Suprapubic skin (tissue), 4 donors: ENCODE data around the gene S1PR4. TPM values are rescaled to one million over a fixed set of nuclear protein-coding genes. Genes with fewer than 3 reads are reported as not detected.

Experiments used
- DNase-seq, 2 donors: peaks; one replicate each; pipeline ENCODE4 v3.0.0-alpha.2; 2019; ENCODE audit warnings: low spot score in 2 of 2
- H3K27ac ChIP-seq: fragments of 200-600 bp; sonication (generic); one replicate; pipeline ENCODE4 v1.5.1; 2019
- H3K27me3 ChIP-seq: fragments of 200-600 bp; sonication (generic); one replicate; pipeline ENCODE4 v1.5.1; 2019
- H3K36me3 ChIP-seq: fragments of 200-600 bp; sonication (generic); one replicate; pipeline ENCODE4 v1.5.1; 2019
- H3K4me1 ChIP-seq: fragments of 200-600 bp; sonication (generic); one replicate; pipeline ENCODE4 v1.5.1; 2019
- H3K4me3 ChIP-seq: fragments of 200-600 bp; sonication (generic); one replicate; pipeline ENCODE4 v1.5.1; 2019; ENCODE audit warnings: mild to moderate bottlenecking
- H3K9me3 ChIP-seq: fragments of 200-600 bp; sonication (generic); one replicate; pipeline ENCODE4 v1.5.1; 2019
- EP300 ChIP-seq: sonication (generic); formaldehyde crosslinking; IDR thresholded peaks from one replicate; pipeline ENCODE4 v1.6.1; 2017; ENCODE audit warnings: antibody characterized with exemption
- POLR2A ChIP-seq, 2 donors: fragments of 450-650 bp; IDR thresholded peaks; one replicate each; pipeline ENCODE4 v1.6.1; 2017; ENCODE audit warnings: antibody characterized with exemption in 2 of 2, mild to moderate bottlenecking in 2 of 2, moderate library complexity in 2 of 2
- POLR2AphosphoS5 ChIP-seq, 3 donors: sonication (generic); formaldehyde crosslinking; IDR thresholded peaks; one replicate each; pipeline ENCODE4 v1.6.1; 2017; ENCODE audit warnings: antibody characterized with exemption in 3 of 3
- WGBS: methylation state at CpG from one replicate; pipeline ENCODE4 v1.1.5; 2018; 5-methylcytosine and 5-hydroxymethylcytosine counted together
- total RNA-seq, 4 donors: library from RNA; depleted of rRNA; stranded (reverse); fragments of >200 nt; gene quantifications; one replicate each; pipeline ENCODE4 v1.1.0, GENCODE V29; 2016
- TF ChIP-seq, protein P1 (sequence below), 2 donors: fragments of 200-600 bp in 1 of 2; fragments of 450-650 bp in 1 of 2; sonication (generic) in 1 of 2; IDR thresholded peaks; one replicate each; pipeline ENCODE4 v1.5.1; 2016 to 2019; ENCODE audit warnings: antibody characterized with exemption in 2 of 2, mild to moderate bottlenecking in 1 of 2, moderate library complexity in 1 of 2

S1PR4 gene
- total RNA-seq, 4 donors from 2014 or later = 0.42 to 2.5 (median 1.9) TPM

DNA sequence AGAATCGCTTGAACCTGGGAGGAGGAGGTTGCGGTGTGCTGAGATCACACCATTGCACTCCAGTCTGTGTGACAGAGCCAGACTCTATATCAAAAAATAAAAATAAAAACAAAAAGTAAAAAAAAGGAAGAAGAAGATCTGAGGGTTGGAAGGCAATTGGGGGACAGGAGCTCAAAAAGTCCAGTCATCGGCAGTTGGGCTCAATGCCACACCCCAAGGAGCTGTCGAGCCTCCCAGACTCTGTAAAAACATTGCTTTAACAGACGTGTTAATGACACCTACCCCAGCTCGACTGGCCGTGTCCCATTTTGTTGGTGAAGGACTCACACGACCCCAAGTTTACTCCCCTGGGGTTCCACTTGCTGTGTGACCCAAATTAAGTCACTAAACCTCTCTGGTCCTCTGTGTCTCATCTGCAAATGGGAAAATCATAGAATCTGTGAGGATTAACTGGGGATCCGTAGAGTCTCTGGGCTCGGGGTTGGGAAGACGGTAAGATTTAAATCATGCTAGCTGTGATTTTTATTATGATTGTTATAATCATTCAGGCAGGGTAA is 35.7 kb upstream of the S1PR4 start:
- WGBS = 70% methylated on average over 11 of the region's 11 CpGs
- Histone ChIP-seq H3K9me3 (no peaks in the 10 kb centered on the region), H3K27me3 (no peaks in the 10 kb centered on the region), H3K36me3 (no peaks in the 10 kb centered on the region), H3K4me1 (peaks cover 27% of the 10 kb centered on the region), H3K4me3 (no peak overlapping the region), H3K27ac (peak overlapping the region; percentile 83)
- no peak for DNase-seq
- no peak for TF ChIP-seq EP300
- no peak for TF ChIP-seq POLR2A (IDR thresholded peaks at IDR 0.05)
- no peak for TF ChIP-seq POLR2AphosphoS5 (IDR thresholded peaks at IDR 0.05)
- TF ChIP-seq, protein P1, sequence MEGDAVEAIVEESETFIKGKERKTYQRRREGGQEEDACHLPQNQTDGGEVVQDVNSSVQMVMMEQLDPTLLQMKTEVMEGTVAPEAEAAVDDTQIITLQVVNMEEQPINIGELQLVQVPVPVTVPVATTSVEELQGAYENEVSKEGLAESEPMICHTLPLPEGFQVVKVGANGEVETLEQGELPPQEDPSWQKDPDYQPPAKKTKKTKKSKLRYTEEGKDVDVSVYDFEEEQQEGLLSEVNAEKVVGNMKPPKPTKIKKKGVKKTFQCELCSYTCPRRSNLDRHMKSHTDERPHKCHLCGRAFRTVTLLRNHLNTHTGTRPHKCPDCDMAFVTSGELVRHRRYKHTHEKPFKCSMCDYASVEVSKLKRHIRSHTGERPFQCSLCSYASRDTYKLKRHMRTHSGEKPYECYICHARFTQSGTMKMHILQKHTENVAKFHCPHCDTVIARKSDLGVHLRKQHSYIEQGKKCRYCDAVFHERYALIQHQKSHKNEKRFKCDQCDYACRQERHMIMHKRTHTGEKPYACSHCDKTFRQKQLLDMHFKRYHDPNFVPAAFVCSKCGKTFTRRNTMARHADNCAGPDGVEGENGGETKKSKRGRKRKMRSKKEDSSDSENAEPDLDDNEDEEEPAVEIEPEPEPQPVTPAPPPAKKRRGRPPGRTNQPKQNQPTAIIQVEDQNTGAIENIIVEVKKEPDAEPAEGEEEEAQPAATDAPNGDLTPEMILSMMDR (IDR thresholded peaks at IDR 0.05) = no peak

DNA sequence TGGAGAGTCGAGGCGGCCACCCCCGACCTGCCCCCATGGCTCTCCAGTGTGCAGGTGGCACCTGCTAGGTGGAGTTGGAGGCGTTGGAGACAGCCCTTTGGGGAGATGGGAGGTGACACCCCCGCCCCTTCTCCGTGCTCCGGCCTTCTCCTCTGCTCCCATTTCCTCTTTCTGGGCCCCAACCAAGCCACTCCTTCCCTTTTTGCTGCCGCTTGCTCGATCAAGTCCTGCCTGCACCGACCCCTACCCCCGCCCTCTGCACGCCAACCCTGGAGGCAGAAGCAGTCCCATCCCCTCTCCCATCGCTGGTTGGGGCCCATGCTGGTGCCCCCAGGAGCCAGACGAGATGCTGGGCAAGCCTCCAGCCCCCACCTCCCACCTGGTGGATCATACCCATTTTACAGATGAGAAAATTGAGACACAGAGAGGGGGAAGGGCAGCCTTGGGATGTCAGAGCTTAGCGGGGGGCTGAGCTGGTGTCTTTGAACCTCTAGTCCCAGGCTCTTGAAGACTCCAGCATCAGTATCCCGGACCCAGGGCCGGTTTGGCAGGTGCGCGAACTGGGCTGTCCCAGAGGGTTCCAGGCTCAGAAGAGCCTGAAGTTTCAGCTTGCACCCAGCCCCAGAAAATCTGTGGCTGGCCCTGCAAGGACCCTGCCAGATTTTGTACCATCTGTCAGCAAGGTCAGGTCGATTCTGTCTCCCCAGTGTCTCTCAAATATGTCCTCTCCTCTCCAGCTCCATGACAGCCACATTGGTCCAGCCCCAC is 32.5 kb upstream of the S1PR4 start:
- H3K4me3 ChIP-seq = no peak overlapping the region
- H3K9me3 ChIP-seq = no peaks in the 10 kb centered on the region
- H3K36me3 ChIP-seq = peaks cover 12% of the 10 kb centered on the region
- no peak overlapping the region for H3K27ac ChIP-seq
- peak in 1 of 2 donors; percentile 66 for DNase-seq
- H3K27me3 ChIP-seq = no peaks in the 10 kb centered on the region
- H3K4me1 ChIP-seq = peaks cover 20% of the 10 kb centered on the region
- TF ChIP-seq EP300 (no peak), POLR2A (IDR thresholded peaks at IDR 0.05) (no peak), POLR2AphosphoS5 (IDR thresholded peaks at IDR 0.05) (no peak)
- TF ChIP-seq, protein P1 (IDR thresholded peaks at IDR 0.05) = no peak
- 68% methylated on average over 11 of the region's 20 CpGs for WGBS

DNA sequence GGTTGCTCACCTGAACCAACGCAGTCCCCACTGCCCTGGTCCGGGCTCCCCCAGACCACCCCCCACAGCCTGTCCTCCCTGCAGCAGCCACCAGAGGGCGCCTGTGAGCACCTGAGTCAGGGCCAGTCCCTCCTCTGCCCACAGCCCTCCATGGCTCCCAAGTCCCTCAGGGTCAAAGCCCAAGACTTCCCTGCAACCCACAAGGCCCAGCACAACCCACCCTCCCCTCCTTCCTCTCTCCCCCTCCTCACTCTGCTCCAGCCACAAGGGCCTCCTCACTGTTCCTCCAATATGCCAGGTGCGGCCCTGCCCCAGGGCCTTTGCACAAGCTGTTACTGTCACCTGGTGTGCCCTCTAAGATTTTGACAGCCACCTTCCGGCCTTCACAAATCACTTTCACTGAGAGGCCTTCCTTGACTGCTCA is 31.9 kb upstream of the S1PR4 start:
- Histone ChIP-seq H3K27me3 (no peaks in the 10 kb centered on the region), H3K4me3 (no peak overlapping the region), H3K36me3 (peaks cover 18% of the 10 kb centered on the region), H3K9me3 (no peaks in the 10 kb centered on the region), H3K27ac (no peak overlapping the region), H3K4me1 (peaks cover 15% of the 10 kb centered on the region)
- 64% methylated on average over 5 of the region's 5 CpGs for WGBS
- peak in 1 of 2 donors; percentile 71 for DNase-seq
- TF ChIP-seq EP300 = no peak
- TF ChIP-seq, protein P1 (IDR thresholded peaks at IDR 0.05) = peak; percentile 39 to 79

DNA sequence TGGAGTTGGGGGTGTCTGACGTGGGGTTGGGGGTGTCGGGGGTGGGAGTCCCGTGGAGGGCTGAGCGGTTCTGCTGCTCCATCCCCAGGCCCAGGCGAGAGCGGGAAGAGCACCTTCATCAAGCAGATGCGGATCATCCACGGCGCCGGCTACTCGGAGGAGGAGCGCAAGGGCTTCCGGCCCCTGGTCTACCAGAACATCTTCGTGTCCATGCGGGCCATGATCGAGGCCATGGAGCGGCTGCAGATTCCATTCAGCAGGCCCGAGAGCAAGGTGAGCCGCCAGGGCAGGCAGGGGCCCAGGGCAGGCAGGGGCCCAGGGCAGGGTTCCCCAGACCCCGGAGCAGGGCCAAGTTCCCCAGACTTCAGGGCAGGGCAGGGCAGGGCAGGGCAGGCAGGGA is 30.1 kb upstream of the S1PR4 start:
- Histone ChIP-seq H3K27me3 (no peaks in the 10 kb centered on the region), H3K4me1 (peaks cover 4% of the 10 kb centered on the region), H3K36me3 (peaks cover 21% of the 10 kb centered on the region), H3K9me3 (no peaks in the 10 kb centered on the region), H3K4me3 (no peak overlapping the region), H3K27ac (no peak overlapping the region)
- DNase-seq = no peak
- TF ChIP-seq POLR2A (IDR thresholded peaks at IDR 0.05) (no peak), POLR2AphosphoS5 (IDR thresholded peaks at IDR 0.05) (no peak), EP300 (no peak)
- TF ChIP-seq, protein P1 (IDR thresholded peaks at IDR 0.05) = no peak
- WGBS = 90% methylated on average over 17 of the region's 20 CpGs

DNA sequence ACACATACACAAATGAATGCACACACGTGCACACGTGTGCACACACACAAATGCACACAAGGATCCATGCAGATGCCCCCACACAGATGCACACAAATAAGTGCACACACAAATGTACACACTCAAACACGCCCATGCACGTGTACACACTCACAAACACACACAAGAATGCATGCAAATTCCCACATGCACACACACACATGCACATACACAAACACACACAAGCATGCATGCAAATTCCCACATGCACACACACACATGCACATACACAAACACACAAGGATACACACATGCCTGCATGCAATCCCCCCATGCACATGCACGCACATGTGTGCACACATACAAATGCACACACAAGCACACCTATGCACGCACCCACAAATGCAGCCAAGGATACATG is 29.5 kb upstream of the S1PR4 start:
- no peak overlapping the region for H3K27ac ChIP-seq
- H3K9me3 ChIP-seq = no peaks in the 10 kb centered on the region
- peaks cover 21% of the 10 kb centered on the region for H3K36me3 ChIP-seq
- no peak for DNase-seq
- 87% methylated on average over 4 of the region's 6 CpGs for WGBS
- H3K4me1 ChIP-seq = peaks cover 4% of the 10 kb centered on the region
- no peaks in the 10 kb centered on the region for H3K27me3 ChIP-seq
- H3K4me3 ChIP-seq = no peak overlapping the region
- TF ChIP-seq, protein P1 (IDR thresholded peaks at IDR 0.05) = no peak
- TF ChIP-seq POLR2A (IDR thresholded peaks at IDR 0.05) = no peak
- no peak for TF ChIP-seq EP300
- TF ChIP-seq POLR2AphosphoS5 (IDR thresholded peaks at IDR 0.05) = no peak
